Astrocyte of the spinal cord (primary cell): ENCODE measurements around the gene GTPBP4.

ENCODE experiments used
- DNase-seq: peaks from one replicate; pipeline ENCODE4 v3.0.0; 2011; ENCODE audit warnings: low read depth, low spot score
- H3K4me3 ChIP-seq: 2 replicates; pipeline ENCODE4 v1.5.1; 2011; ENCODE audit warnings: low read depth, mild to moderate bottlenecking, low read length, moderate library complexity
- in situ Hi-C: cut with HindIII; loops from 2 replicates; pipeline ENCODE4 v1.10.0; 2017; ENCODE audit warnings: low sequenced_read_pairs
- TF ChIP-seq, protein P1 (sequence below): IDR thresholded peaks from 2 replicates; pipeline ENCODE4 v1.5.1; 2012; ENCODE audit warnings: low read depth, mild to moderate bottlenecking, low read length, inconsistent platforms

The GTPBP4 gene

DNA sequence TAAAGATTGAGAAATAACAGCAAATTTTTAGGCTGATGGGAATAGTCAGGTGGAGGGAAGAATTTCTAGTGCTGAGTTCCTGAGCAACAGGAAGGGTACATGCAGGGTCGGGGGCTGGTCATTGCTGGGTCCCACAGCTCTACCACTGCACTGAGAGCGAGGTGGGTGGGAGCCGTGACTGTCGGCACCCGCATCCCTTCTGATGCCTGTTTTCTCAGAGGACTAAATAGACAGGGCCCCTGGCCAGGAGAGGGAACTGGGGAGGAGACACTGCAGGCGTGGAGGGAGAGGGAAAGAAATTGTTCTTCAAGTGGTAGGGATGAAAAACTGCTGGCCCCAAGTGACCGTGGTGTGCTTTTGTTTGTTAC, 7.3 kb downstream of the GTPBP4 start:
- no peak overlapping the region for H3K4me3 ChIP-seq
- in situ Hi-C loops: no loop called here

DNA sequence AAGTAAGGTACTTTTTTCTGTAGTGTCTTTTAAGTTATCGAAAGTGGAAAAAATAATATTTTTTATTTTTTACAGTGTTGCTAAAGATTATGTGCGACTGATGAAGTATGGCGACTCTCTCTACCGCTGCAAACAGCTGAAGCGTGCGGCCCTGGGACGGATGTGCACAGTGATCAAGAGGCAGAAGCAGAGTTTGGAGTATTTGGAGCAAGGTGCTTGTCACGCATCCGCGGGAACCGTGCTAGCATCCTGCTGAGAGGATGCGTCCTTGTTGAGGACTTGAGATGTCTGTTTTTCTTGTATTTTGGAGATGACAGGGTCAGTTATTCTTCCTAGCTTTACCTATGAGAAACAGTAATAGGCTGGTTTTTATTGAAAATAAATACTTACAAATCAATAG, 7.8 kb downstream of the GTPBP4 start:
- TF ChIP-seq, protein P1, sequence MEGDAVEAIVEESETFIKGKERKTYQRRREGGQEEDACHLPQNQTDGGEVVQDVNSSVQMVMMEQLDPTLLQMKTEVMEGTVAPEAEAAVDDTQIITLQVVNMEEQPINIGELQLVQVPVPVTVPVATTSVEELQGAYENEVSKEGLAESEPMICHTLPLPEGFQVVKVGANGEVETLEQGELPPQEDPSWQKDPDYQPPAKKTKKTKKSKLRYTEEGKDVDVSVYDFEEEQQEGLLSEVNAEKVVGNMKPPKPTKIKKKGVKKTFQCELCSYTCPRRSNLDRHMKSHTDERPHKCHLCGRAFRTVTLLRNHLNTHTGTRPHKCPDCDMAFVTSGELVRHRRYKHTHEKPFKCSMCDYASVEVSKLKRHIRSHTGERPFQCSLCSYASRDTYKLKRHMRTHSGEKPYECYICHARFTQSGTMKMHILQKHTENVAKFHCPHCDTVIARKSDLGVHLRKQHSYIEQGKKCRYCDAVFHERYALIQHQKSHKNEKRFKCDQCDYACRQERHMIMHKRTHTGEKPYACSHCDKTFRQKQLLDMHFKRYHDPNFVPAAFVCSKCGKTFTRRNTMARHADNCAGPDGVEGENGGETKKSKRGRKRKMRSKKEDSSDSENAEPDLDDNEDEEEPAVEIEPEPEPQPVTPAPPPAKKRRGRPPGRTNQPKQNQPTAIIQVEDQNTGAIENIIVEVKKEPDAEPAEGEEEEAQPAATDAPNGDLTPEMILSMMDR: no peak
- in situ Hi-C loops: no loop called here
- no peak overlapping the region for H3K4me3 ChIP-seq
- DNase-seq: no peak

More for the DNA sequence above, 7.3 kb downstream of the GTPBP4 start:
- DNase-seq: no peak
- TF ChIP-seq, protein P1: no peak

DNA sequence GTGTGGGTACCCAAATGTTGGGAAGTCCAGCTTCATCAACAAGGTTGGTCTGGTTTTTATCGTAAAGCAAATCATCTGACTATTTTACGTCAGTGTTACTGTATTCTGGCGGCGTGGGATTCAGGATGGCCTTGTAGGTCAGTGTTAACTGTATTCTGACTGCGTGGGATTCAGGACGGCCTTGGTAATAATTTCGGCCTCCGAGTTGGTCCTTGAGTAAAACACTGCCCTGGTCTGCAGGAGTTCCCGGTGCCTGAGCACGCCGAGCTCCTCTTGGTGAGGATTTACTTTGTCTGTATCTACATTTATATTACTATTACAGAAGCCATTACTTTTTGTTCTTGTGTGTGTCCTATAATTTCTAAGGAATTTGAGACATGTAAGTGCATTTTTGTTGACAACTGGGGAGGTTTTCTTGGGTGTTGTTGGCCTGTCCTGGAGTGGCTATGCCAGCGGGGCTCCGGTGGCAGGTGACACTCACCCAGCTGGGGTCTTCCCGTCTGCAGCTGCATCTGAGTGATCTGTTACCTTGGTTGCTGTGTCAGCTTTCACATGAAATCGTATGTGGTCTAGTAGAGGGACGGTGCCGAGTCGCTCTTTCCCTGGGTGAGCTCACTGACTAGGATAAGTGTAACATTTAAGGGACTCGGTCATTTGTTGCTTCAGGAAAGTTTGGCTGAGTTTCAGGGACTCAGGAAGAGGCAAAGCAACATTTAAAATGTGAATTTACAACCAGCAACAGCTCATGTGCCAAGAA, 9.2 kb downstream of the GTPBP4 start:
- in situ Hi-C loops: no loop called here
- no peak for DNase-seq
- no peak overlapping the region for H3K4me3 ChIP-seq
- TF ChIP-seq, protein P1: no peak

DNA sequence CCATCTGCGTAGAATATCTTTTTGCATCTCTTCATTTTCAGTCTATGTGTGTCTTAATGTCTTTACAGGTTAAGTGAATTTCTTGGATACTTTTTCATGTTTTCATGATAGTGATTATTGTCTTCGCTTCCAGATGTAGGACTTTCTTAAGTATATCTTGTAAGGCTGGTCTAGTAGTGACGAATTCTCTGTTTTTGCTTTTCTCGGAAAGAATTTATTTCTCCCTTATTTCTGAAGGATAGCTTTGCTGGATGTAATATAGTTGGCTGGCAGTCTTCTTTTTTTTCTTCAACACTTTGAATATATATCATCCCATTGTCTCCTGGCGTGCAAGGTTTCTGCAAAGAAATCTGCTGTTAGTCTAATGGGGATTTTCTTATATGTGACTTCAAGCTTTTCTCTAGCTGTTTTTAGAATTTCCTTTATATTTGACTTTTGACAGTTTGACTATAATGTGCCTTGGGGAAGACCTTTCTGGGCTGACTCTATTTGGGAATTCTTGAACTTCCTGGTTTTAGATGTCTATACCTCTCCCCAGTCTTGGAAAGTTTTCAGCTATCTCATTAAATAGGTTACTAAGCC, 14.3 kb downstream of the GTPBP4 start:
- in situ Hi-C loops: no loop called here
- no peak for DNase-seq
- TF ChIP-seq, protein P1: no peak
- H3K4me3 ChIP-seq: no peak overlapping the region

DNA sequence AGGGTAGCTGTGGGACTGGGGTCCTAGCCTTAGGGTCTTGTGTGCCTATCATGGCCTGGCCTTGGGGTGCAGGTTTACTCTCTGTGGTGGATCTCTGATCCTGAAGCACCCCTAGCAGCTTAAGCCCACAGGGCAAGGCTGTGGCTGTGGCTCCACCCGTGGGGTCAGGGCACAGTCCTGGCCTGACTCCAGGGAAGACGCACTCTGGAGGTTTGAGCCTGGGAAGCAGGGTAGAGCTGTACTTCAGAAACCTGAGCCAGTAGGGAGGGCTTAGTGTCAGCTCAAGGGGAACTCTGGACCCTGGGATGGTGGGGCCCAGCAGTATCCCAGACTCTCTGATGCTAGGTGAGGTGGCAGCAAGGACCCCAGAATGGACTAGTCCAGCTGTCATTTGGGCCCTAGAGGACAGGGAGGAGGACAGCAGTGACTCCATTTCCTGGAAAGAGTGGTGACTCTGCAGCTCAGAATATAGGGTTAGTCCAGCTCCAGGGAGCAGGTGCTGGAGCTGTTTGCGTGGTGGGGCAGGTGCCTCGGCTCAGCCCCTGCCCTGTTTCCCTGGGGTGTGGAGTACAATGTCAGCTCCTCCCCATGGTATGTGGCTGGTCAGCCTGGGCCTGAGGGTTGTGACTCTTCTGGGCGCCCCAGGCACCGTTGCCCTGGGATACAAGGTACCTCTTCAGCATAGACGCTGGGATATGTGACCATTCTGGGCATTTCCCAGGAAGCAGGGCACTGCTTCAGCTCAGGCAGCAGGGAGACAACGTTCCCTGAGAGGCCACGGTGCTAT, 15.8 kb downstream of the GTPBP4 start:
- TF ChIP-seq, protein P1: no peak
- DNase-seq: no peak
- no peak overlapping the region for H3K4me3 ChIP-seq
- in situ Hi-C loops: no loop called here

DNA sequence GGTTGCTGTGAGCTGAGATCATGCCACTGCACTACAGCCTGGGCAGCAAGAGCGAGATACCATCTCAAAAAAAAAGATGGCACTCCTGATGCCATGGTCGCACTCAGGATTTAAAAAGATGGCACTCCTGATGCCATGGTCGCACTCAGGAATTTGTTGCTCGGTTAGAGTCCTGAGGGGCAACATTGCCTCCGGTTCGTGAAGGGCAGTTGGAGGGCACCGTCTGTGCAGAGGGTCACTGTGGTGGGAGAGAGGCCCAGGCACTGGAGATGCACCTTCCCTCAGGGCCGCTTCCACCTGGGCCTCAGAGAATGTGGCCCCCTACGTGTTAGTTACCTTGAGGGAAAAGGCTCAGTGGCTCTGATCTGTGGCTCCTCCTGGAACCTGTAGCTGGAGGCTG, 18.3 kb downstream of the GTPBP4 start:
- in situ Hi-C loops: no loop called here
- DNase-seq: no peak
- TF ChIP-seq, protein P1: no peak
- no peak overlapping the region for H3K4me3 ChIP-seq
